Measurements from ENCODE around the gene AKR1C2.

- TF ChIP-seq RNF2 (IDR thresholded peaks at IDR 0.05) (no peak), SMC3 (conservative IDR thresholded peaks at IDR 0.05; ENCODE audit: insufficient read depth, low read depth, low read length) (no peak), KDM4B (IDR thresholded peaks at IDR 0.05; ENCODE audit: borderline replicate concordance in 2 of 2, low read depth in 1 of 2) (no peak), EZH2 (IDR thresholded peaks at IDR 0.05; ENCODE audit: borderline replicate concordance, low read depth, low read length) (no peak), PURB (CRISPR knock-in tag; IDR thresholded peaks at IDR 0.05; ENCODE audit: low read depth) (no peak), TAF1 (IDR thresholded peaks at IDR 0.05; ENCODE audit: control insufficient read depth, extremely low read depth, insufficient read depth, low read length, severe bottlenecking) (no peak), SMARCC2 (IDR thresholded peaks at IDR 0.05; ENCODE audit: low read depth) (no peak), ZNF592 (IDR thresholded peaks at IDR 0.05) (no peak), CEBPB (tag; IDR thresholded peaks at IDR 0.05) (no peak), MTA3 (IDR thresholded peaks at IDR 0.05; ENCODE audit: borderline replicate concordance) (no peak), TAL1 (IDR thresholded peaks at IDR 0.05) (no peak), MNT (conservative IDR thresholded peaks at IDR 0.05) (no peak), POLR2AphosphoS5 (IDR thresholded peaks at IDR 0.05; ENCODE audit: control insufficient read depth, insufficient read depth, low read depth, low read length) (no peak)
These were observed 27.3 kb upstream of the AKR1C2 start for GRCh38 chr10:5030989-5031388.

All from K562 (cell line).